ENCODE data around the gene ZNF778. TPM values are rescaled to one million over a fixed set of nuclear protein-coding genes. Genes with fewer than 3 reads are reported as not detected.

ZNF778 gene
- total and polyA plus RNA-seq, 2 of the 13 experiments (the other 11 are each of a cell fraction or from before 2014, with no cell fraction given): 3.8 to 7.2 TPM

- no peak for TF ChIP-seq ZNF720 (CRISPR knock-in tag; IDR thresholded peaks at IDR 0.05)
- TF ChIP-seq YY1 (IDR thresholded peaks at IDR 0.05; ENCODE audit: insufficient read depth, insufficient replicate concordance, low read depth, low read length): no peak
- no peak for TF ChIP-seq AHDC1 (CRISPR knock-in tag; IDR thresholded peaks at IDR 0.05; ENCODE audit: borderline replicate concordance)
- no peak for TF ChIP-seq CHCHD3 (CRISPR knock-in tag; IDR thresholded peaks at IDR 0.05)
- TF ChIP-seq ARID2 (CRISPR knock-in tag; IDR thresholded peaks at IDR 0.05; ENCODE audit: borderline replicate concordance): no peak
- no peak for TF ChIP-seq THAP9 (CRISPR knock-in tag; IDR thresholded peaks at IDR 0.05; ENCODE audit: borderline replicate concordance)
- TF ChIP-seq ZNF713 (CRISPR knock-in tag; IDR thresholded peaks at IDR 0.05): no peak
Measured at GRCh38 chr16:89210904-89211515, 6.5 kb upstream of the ZNF778 start (continued).

Data from HepG2 (cell line).